Upper lobe of right lung (tissue), 1 donor: ENCODE measurements around the gene ANTXR2. TPM values are rescaled to one million over a fixed set of nuclear protein-coding genes. Genes with fewer than 3 reads are reported as not detected.

Source experiments
- ATAC-seq: fragments of 200-7000 bp; cut with Tn5 transposase; one replicate; pipeline ENCODE4 v1.9.1; 2020; ENCODE audit warnings: mild to moderate bottlenecking, moderate library complexity
- DNase-seq: peaks from one replicate; pipeline ENCODE4 v3.0.0-alpha.2; 2020
- H3K27ac ChIP-seq: fragments of 200-600 bp; one replicate; pipeline ENCODE4 v1.8.0; 2022
- H3K27me3 ChIP-seq: fragments of 200-600 bp; one replicate; pipeline ENCODE4 v1.8.0; 2022; ENCODE audit warnings: mild to moderate bottlenecking
- H3K36me3 ChIP-seq: fragments of 200-600 bp; one replicate; pipeline ENCODE4 v1.8.0; 2022
- H3K4me1 ChIP-seq: fragments of 200-600 bp; one replicate; pipeline ENCODE4 v1.8.0; 2022
- H3K4me3 ChIP-seq: fragments of 200-600 bp; one replicate; pipeline ENCODE4 v1.8.0; 2022; ENCODE audit warnings: mild to moderate bottlenecking
- H3K9me3 ChIP-seq: fragments of 200-600 bp; one replicate; pipeline ENCODE4 v1.8.0; 2022
- CTCF ChIP-seq: fragments of 200-600 bp; IDR thresholded peaks from one replicate; pipeline ENCODE4 v1.8.0; 2022; ENCODE audit warnings: antibody characterized with exemption
- intact Hi-C: fragments of 100-400 bp; cut with DNase I; formaldehyde crosslinking; loops from one replicate; pipeline ENCODE4 v1.11.0; 2022
- total RNA-seq: library from RNA; stranded (reverse); fragmentation: NEBNext Ultra II Directional; extraction: Animal tissue kit (Norgen Biotek cat#: 25700); gene quantifications from one replicate; pipeline ENCODE4 v1.2.1, GENCODE V29; 2021
- donor health status: DM: no; HTN: yes; CAD: no; lungs with severe emphysema.

Gene ANTXR2
- total RNA-seq, 1 donor from 2014 or later: 67.4 TPM

- DNase-seq: no peak
- Histone ChIP-seq H3K27ac (no peak overlapping the region), H3K27me3 (no peaks in the 10 kb centered on the region), H3K4me1 (no peaks in the 10 kb centered on the region), H3K9me3 (no peaks in the 10 kb centered on the region), H3K4me3 (no peak overlapping the region), H3K36me3 (no peaks in the 10 kb centered on the region)
- TF ChIP-seq CTCF: no peak
- no peak for ATAC-seq
- intact Hi-C loops: no loop called here
Measured at GRCh38 chr4:80081566-80081965, 8.5 kb upstream of the ANTXR2 start.

GRCh38 chr4:80079255-80079923 is 6.4 kb upstream of the ANTXR2 start:
- no peaks in the 10 kb centered on the region for H3K9me3 ChIP-seq
- H3K4me3 ChIP-seq: no peak overlapping the region
- H3K27ac ChIP-seq: no peak overlapping the region
- no peaks in the 10 kb centered on the region for H3K36me3 ChIP-seq
- no peak for TF ChIP-seq CTCF
- no peaks in the 10 kb centered on the region for H3K27me3 ChIP-seq
- no peak for ATAC-seq
- H3K4me1 ChIP-seq: peaks cover 5% of the 10 kb centered on the region
- DNase-seq: no peak
- intact Hi-C loops: no loop called here

- no peak for ATAC-seq
- no peak overlapping the region for H3K4me3 ChIP-seq
- H3K9me3 ChIP-seq: no peaks in the 10 kb centered on the region
- no peaks in the 10 kb centered on the region for H3K36me3 ChIP-seq
- H3K4me1 ChIP-seq: peaks cover 14% of the 10 kb centered on the region
- H3K27ac ChIP-seq: no peak overlapping the region
- no peak for TF ChIP-seq CTCF
- intact Hi-C loops: no loop called here
- H3K27me3 ChIP-seq: no peaks in the 10 kb centered on the region
- no peak for DNase-seq
Measured at GRCh38 chr4:80078346-80079092, 5.5 kb upstream of the ANTXR2 start.

- DNase-seq (no peak), ATAC-seq (no peak)
- Histone ChIP-seq H3K9me3 (no peaks in the 10 kb centered on the region), H3K27ac (no peak overlapping the region), H3K4me1 (peaks cover 17% of the 10 kb centered on the region), H3K4me3 (no peak overlapping the region), H3K36me3 (no peaks in the 10 kb centered on the region), H3K27me3 (no peaks in the 10 kb centered on the region)
- no peak for TF ChIP-seq CTCF
- intact Hi-C loops: no loop called here
Measured at GRCh38 chr4:80077639-80078038, 4.6 kb upstream of the ANTXR2 start.

- H3K4me1 ChIP-seq: peaks cover 17% of the 10 kb centered on the region
- TF ChIP-seq CTCF: no peak
- no peak overlapping the region for H3K4me3 ChIP-seq
- H3K36me3 ChIP-seq: no peaks in the 10 kb centered on the region
- H3K27ac ChIP-seq: no peak overlapping the region
- ATAC-seq (no peak), DNase-seq (no peak)
- intact Hi-C loops: no loop called here
- H3K9me3 ChIP-seq: no peaks in the 10 kb centered on the region
- H3K27me3 ChIP-seq: no peaks in the 10 kb centered on the region
Measured at GRCh38 chr4:80076681-80077080, 3.7 kb upstream of the ANTXR2 start.
